Measurements from ENCODE around the gene ZNF227.
"Not testable (repeated sequence)": the region's sequence is repeated elsewhere in the genome, so short reads cannot be mapped to it uniquely, and the experiment has no call there.

DNA sequence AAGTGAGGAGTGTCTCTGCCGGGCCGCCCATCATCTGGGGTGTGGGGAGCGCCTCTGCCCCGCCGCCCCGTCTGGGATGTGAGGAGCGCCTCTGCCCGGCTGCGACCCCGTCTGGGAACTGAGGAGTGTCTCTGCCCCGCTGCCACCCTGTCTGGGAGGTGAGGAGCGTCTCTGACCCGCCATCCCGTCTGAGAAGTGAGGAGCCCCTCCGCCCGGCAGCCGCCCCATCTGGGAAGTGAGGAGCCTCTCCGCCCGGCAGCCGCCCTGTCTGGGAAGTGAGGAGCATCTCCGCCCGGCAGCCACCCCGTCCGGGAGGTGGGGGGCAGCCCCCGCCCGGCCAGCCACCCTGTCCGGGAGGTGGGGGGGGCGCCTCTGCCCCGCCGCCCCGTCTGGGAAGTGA lies 8.5 kb upstream of the ZNF227 start:
- TF ChIP-seq, protein P1, sequence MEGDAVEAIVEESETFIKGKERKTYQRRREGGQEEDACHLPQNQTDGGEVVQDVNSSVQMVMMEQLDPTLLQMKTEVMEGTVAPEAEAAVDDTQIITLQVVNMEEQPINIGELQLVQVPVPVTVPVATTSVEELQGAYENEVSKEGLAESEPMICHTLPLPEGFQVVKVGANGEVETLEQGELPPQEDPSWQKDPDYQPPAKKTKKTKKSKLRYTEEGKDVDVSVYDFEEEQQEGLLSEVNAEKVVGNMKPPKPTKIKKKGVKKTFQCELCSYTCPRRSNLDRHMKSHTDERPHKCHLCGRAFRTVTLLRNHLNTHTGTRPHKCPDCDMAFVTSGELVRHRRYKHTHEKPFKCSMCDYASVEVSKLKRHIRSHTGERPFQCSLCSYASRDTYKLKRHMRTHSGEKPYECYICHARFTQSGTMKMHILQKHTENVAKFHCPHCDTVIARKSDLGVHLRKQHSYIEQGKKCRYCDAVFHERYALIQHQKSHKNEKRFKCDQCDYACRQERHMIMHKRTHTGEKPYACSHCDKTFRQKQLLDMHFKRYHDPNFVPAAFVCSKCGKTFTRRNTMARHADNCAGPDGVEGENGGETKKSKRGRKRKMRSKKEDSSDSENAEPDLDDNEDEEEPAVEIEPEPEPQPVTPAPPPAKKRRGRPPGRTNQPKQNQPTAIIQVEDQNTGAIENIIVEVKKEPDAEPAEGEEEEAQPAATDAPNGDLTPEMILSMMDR (conservative IDR thresholded peaks at IDR 0.05; ENCODE audit: low read length), result not testable (repeated sequence)
- not testable (repeated sequence) for TF ChIP-seq EZH2phosphoT487 (IDR thresholded peaks at IDR 0.05; ENCODE audit: borderline replicate concordance, low read depth, low read length)
